ENCODE data around the gene KCTD10. TPM values are rescaled to one million over a fixed set of nuclear protein-coding genes. Genes with fewer than 3 reads are reported as not detected.
A peak's percentile ranks its signal among the peaks of the same experiment; 100 is the strongest.

Gene KCTD10
- total RNA-seq, 1 donor from 2014 or later = 128 TPM

- Mint-ChIP-seq H3K27ac (ENCODE audit: unreplicated experiment) (peak overlapping the region; percentile 100), H3K36me3 (ENCODE audit: low read depth, unreplicated experiment) (peaks cover 65% of the 10 kb centered on the region), H3K4me1 (ENCODE audit: unreplicated experiment) (peaks cover 89% of the 10 kb centered on the region), H3K9me3 (ENCODE audit: unreplicated experiment) (no peaks in the 10 kb centered on the region), H3K27me3 (ENCODE audit: unreplicated experiment) (peaks cover 4% of the 10 kb centered on the region), H3K4me3 (ENCODE audit: unreplicated experiment) (peak overlapping the region; percentile 81)
- DNase-seq (ENCODE audit: low spot score) = no peak
- TF ChIP-seq CTCF (IDR thresholded peaks at IDR 0.05; ENCODE audit: unreplicated experiment) = no peak
These were observed 15.9 kb downstream of the KCTD10 start for GRCh38 chr12:109461049-109461845.

GRCh38 chr12:109460538-109460937, 16.6 kb downstream of the KCTD10 start:
- peak overlapping the region; percentile 100 for H3K27ac Mint-ChIP-seq (ENCODE audit: unreplicated experiment)
- no peak for TF ChIP-seq CTCF (IDR thresholded peaks at IDR 0.05; ENCODE audit: unreplicated experiment)
- peaks cover 3% of the 10 kb centered on the region for H3K27me3 Mint-ChIP-seq (ENCODE audit: unreplicated experiment)
- H3K9me3 Mint-ChIP-seq (ENCODE audit: unreplicated experiment) = no peaks in the 10 kb centered on the region
- H3K4me3 Mint-ChIP-seq (ENCODE audit: unreplicated experiment) = no peak overlapping the region
- peaks cover 81% of the 10 kb centered on the region for H3K4me1 Mint-ChIP-seq (ENCODE audit: unreplicated experiment)
- no peak for DNase-seq (ENCODE audit: low spot score)
- H3K36me3 Mint-ChIP-seq (ENCODE audit: low read depth, unreplicated experiment) = peaks cover 63% of the 10 kb centered on the region

- DNase-seq (ENCODE audit: low spot score) = no peak
- Mint-ChIP-seq H3K27ac (ENCODE audit: unreplicated experiment) (peak overlapping the region; percentile 97), H3K9me3 (ENCODE audit: unreplicated experiment) (no peaks in the 10 kb centered on the region), H3K36me3 (ENCODE audit: low read depth, unreplicated experiment) (peaks cover 54% of the 10 kb centered on the region), H3K4me3 (ENCODE audit: unreplicated experiment) (peak overlapping the region; percentile 32), H3K4me1 (ENCODE audit: unreplicated experiment) (peaks cover 69% of the 10 kb centered on the region), H3K27me3 (ENCODE audit: unreplicated experiment) (peaks cover 3% of the 10 kb centered on the region)
- TF ChIP-seq CTCF (IDR thresholded peaks at IDR 0.05; ENCODE audit: unreplicated experiment) = no peak
These were observed 17.9 kb downstream of the KCTD10 start for GRCh38 chr12:109459247-109459646.

GRCh38 chr12:109458771-109459208, 18.3 kb downstream of the KCTD10 start:
- H3K4me3 Mint-ChIP-seq (ENCODE audit: unreplicated experiment) = peak overlapping the region; percentile 32
- H3K9me3 Mint-ChIP-seq (ENCODE audit: unreplicated experiment) = no peaks in the 10 kb centered on the region
- H3K4me1 Mint-ChIP-seq (ENCODE audit: unreplicated experiment) = peaks cover 67% of the 10 kb centered on the region
- no peak for DNase-seq (ENCODE audit: low spot score)
- peaks cover 54% of the 10 kb centered on the region for H3K36me3 Mint-ChIP-seq (ENCODE audit: low read depth, unreplicated experiment)
- TF ChIP-seq CTCF (IDR thresholded peaks at IDR 0.05; ENCODE audit: unreplicated experiment) = no peak
- peak overlapping the region; percentile 97 for H3K27ac Mint-ChIP-seq (ENCODE audit: unreplicated experiment)
- H3K27me3 Mint-ChIP-seq (ENCODE audit: unreplicated experiment) = peaks cover 3% of the 10 kb centered on the region

- H3K9me3 Mint-ChIP-seq (ENCODE audit: unreplicated experiment) = no peaks in the 10 kb centered on the region
- peak overlapping the region; percentile 97 for H3K27ac Mint-ChIP-seq (ENCODE audit: unreplicated experiment)
- peaks cover 3% of the 10 kb centered on the region for H3K27me3 Mint-ChIP-seq (ENCODE audit: unreplicated experiment)
- H3K4me3 Mint-ChIP-seq (ENCODE audit: unreplicated experiment) = peak overlapping the region; percentile 69
- DNase-seq (ENCODE audit: low spot score) = no peak
- peaks cover 57% of the 10 kb centered on the region for H3K36me3 Mint-ChIP-seq (ENCODE audit: low read depth, unreplicated experiment)
- TF ChIP-seq CTCF (IDR thresholded peaks at IDR 0.05; ENCODE audit: unreplicated experiment) = no peak
- H3K4me1 Mint-ChIP-seq (ENCODE audit: unreplicated experiment) = peaks cover 62% of the 10 kb centered on the region
These were observed 19.0 kb downstream of the KCTD10 start for GRCh38 chr12:109458086-109458485.

All from endothelial cell (in vitro differentiated cells).